ENCODE results near the gene PTPRN2.

Gene PTPRN2

DNA sequence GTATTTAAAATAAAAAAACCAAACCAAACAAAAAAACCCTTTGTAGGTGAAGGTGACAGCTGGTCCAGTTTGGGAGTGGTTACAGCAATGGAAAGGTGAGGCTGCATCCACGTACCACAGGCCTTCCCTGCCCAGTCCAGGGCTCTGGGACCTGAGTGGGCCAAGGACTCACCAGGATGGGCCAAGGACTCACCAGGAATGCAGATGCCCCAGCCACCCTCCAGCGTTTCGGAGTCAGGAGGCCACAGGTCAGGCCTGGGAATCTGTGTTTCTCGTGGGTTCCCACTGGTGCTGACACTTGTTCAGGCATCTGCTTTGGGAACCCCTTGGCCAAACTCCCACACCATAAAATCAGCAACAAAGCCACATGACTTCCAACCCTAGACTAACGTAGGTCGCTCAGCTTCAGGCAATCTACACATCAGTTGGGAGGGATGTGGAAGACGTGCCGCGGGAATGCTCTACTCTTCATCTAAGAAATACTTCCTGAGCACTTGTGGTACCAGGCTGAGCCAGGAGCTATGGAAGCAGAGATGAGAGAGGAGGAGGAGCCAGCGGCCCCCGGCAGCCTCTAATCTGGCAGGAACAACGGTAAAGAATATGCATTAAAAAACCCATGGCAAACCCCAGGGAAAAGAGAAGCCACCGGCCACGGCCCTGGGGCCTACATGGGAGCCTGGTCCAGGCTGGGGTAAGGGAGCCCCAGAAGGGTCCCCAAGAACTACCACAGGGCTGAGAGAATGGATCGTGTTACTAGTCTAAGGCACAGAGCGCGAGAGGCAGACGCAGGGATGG is 473.4 kb downstream of the PTPRN2 start:
- Mint-ChIP-seq H3K4me3 (no peak overlapping the region), H3K36me3 (ENCODE audit: low read depth) (no peaks in the 10 kb centered on the region), H3K4me1 (ENCODE audit: low read depth) (no peaks in the 10 kb centered on the region), H3K27ac (no peak overlapping the region), H3K27me3 (no peaks in the 10 kb centered on the region), H3K9me3 (peaks cover 19% of the 10 kb centered on the region)

DNA sequence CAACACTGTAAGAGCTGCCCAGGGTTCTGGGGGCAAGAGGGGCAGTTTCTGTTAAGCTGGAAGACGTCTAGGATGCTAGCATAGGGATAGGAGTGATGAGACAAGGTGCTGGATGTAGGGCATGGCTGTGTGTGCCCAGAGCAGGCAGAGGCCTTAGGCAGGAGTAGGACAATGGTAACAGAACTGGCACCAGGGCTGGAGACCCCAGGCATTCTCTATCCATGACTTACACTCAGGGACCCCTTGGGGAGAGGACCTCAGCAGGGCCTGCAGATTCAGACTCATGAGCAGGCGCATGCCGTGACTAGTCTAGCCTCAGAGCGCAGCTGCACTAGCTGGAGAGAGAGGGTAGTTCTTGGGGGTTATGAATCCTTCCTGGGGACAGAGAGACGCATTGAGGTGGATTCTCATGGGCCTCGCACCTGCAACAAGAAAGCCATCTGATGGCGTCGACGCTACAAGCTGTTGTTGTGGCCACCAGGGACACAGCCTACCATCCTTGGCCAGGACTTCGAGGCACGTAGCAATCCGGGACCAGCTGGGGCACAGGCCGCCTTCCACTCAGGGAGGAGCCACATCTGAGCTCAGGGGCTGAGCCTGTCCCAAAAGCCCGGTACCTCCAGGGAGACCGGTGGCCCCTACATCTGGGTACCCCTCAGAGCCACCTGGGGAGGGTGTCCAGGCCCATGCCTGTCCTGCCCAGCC is 474.1 kb downstream of the PTPRN2 start:
- no peak overlapping the region for H3K4me3 Mint-ChIP-seq
- H3K9me3 Mint-ChIP-seq: peaks cover 17% of the 10 kb centered on the region
- H3K4me1 Mint-ChIP-seq (ENCODE audit: low read depth): no peaks in the 10 kb centered on the region
- no peaks in the 10 kb centered on the region for H3K27me3 Mint-ChIP-seq
- no peak overlapping the region for H3K27ac Mint-ChIP-seq
- no peaks in the 10 kb centered on the region for H3K36me3 Mint-ChIP-seq (ENCODE audit: low read depth)

DNA sequence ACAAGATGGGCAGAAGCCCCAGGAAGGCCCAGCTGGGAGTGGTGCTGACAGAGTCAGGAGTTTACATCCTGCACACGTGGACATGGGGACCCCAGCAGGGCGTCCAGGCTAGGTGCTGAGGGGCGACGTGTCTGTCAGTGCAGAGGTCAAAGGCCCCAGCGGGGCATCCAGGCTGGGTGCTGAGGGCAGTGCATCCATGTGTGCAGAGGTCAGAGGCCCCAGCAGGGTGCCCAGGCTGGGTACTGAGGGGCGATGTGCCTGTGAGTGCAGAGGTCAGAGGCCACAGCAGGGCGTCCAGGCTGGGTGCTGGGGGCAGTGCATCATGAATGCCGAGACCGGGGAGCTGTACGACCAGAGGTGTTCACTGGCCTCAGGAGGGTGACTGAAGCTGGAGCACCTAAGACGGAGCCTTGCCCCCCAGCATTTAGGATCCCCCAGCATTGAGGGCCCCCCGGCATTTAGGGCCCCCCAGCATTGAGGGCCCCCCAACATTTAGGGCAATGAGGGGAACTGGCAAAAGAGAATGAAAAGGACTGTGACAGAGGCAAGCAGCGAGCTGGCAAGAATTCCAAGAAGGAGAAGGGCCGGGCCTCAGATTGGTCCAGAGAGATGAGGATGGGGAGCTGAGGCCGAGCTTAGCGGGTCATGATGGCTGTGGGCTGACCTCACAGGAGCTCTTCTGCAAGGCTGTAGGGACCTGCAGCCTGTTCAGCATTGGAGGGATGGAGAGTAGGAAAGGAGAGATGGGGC is 474.9 kb downstream of the PTPRN2 start:
- no peaks in the 10 kb centered on the region for H3K4me1 Mint-ChIP-seq (ENCODE audit: low read depth)
- no peaks in the 10 kb centered on the region for H3K36me3 Mint-ChIP-seq (ENCODE audit: low read depth)
- no peaks in the 10 kb centered on the region for H3K27me3 Mint-ChIP-seq
- H3K4me3 Mint-ChIP-seq: no peak overlapping the region
- H3K9me3 Mint-ChIP-seq: peaks cover 17% of the 10 kb centered on the region
- H3K27ac Mint-ChIP-seq: no peak overlapping the region

DNA sequence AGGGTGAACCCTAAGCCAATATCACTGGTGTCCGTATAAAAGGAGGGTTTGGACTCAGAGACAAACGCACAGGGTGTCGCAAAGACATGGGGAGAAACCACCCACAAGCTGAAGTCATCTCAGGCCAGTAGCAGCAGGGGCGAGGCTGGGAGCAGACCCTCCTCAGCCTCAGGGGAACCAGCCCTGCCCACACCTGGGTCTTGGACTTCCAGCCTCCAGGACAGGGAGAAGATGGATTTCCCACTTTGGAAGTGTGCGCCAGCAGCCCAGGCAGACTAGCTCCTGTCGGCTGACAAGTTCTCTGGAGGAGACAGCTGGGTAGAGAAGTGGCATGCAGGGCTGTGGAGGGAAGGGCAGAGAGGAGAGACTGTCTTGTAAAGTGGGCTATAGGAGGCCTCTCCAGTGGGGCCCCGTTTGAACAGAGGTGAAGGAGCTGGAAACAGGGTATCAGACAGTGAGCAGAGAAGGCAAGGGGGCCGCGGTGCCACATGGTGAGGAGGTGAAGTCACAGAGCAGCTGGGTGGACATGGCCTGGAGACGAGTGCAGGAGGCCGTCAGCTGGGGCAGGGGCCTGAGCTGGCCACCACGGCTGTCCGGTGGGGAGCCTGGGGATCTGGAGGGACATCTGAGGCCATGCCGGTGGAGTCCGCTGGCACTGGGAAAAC is 475.6 kb downstream of the PTPRN2 start:
- no peaks in the 10 kb centered on the region for H3K27me3 Mint-ChIP-seq
- H3K4me1 Mint-ChIP-seq (ENCODE audit: low read depth): no peaks in the 10 kb centered on the region
- no peak overlapping the region for H3K4me3 Mint-ChIP-seq
- peaks cover 12% of the 10 kb centered on the region for H3K9me3 Mint-ChIP-seq
- H3K27ac Mint-ChIP-seq: no peak overlapping the region
- H3K36me3 Mint-ChIP-seq (ENCODE audit: low read depth): no peaks in the 10 kb centered on the region

DNA sequence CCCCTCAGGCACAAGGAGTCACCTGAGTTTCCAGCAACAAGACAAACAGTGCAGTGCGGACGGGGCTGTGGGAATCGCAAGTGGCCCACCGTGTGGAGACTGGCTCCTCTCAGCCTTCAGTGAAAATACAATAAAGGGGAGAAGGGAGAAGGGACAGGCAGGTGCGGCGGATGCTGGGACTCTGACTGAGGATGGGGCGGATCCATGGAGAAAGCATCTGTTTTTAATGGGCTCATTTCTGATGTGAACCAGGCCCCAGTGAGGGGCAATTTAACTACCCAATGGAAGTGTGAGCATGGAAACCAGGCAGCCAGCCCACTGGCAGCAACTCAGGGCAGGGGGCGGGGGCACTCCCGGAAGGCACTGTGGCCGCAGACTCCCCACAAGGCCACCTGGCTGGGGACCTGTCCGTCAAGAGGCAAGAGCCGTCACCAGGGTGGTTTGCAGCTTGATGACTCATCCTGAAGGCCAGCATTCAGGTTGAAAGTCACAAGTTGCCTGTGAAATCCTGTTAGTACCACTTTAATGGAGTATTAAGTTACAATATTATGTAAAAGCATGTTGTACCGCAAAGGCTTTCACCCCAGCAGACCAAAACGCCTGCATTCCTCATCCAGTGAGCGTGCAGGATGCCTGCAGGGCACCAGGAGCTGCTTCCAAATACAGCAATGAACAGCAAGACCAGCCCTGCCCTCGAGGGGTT is 476.4 kb downstream of the PTPRN2 start:
- Mint-ChIP-seq H3K9me3 (peaks cover 5% of the 10 kb centered on the region), H3K4me3 (no peak overlapping the region), H3K4me1 (ENCODE audit: low read depth) (no peaks in the 10 kb centered on the region), H3K36me3 (ENCODE audit: low read depth) (no peaks in the 10 kb centered on the region), H3K27me3 (no peaks in the 10 kb centered on the region), H3K27ac (no peak overlapping the region)

DNA sequence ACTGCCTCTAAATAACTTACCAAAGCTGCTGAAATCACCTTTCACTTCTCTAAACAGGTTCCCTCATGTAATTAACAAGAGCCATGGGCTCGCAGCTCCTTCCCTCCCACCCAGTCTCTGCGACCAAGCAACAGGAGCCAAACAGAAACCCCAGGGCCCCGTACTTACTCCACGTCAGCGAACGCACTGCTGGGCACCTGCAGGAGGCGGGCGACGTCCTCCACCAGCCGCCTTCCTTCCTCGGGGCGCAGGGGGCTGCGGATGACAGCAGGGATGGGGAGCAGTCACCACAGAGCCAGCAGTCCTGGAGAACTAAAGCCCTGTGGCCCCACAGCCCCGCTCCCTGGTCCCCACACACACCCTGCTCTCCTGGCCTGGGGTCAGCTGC is 477.0 kb downstream of the PTPRN2 start:
- Mint-ChIP-seq H3K9me3 (peaks cover 5% of the 10 kb centered on the region), H3K36me3 (ENCODE audit: low read depth) (no peaks in the 10 kb centered on the region)

DNA sequence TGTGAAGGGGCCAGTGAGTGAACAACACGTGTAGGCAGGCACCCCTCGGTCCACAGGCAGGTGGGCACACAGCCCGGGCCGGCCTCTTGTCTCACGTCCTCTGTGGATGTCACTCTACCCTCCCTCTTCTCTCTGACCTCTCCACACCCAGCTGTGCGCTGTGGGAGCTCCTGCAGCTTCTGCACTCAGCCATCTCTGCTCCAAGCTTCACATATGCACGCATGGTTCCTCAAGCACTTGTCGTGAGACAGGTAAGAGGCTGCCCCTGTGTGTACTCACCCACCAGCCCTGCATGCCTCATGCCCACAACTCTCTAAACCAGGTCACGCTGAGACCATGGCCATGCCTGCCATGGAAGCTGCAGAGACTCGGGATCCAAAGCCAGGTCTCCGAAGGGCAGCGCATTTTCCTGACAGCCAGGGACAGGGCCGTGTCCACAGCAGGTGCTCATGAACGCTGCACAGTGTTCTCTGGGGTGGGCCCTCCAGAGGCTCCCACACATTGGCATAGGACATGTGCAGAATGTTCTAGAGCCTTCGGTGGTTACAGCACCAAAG is 477.5 kb downstream of the PTPRN2 start:
- H3K9me3 Mint-ChIP-seq: peaks cover 5% of the 10 kb centered on the region
- H3K27ac Mint-ChIP-seq: no peak overlapping the region
- no peaks in the 10 kb centered on the region for H3K36me3 Mint-ChIP-seq (ENCODE audit: low read depth)

More for the DNA sequence above, 477.0 kb downstream of the PTPRN2 start:
- H3K27ac Mint-ChIP-seq: no peak overlapping the region
- H3K4me1 Mint-ChIP-seq (ENCODE audit: low read depth): no peaks in the 10 kb centered on the region
- H3K27me3 Mint-ChIP-seq: no peaks in the 10 kb centered on the region
- H3K4me3 Mint-ChIP-seq: no peak overlapping the region

DNA sequence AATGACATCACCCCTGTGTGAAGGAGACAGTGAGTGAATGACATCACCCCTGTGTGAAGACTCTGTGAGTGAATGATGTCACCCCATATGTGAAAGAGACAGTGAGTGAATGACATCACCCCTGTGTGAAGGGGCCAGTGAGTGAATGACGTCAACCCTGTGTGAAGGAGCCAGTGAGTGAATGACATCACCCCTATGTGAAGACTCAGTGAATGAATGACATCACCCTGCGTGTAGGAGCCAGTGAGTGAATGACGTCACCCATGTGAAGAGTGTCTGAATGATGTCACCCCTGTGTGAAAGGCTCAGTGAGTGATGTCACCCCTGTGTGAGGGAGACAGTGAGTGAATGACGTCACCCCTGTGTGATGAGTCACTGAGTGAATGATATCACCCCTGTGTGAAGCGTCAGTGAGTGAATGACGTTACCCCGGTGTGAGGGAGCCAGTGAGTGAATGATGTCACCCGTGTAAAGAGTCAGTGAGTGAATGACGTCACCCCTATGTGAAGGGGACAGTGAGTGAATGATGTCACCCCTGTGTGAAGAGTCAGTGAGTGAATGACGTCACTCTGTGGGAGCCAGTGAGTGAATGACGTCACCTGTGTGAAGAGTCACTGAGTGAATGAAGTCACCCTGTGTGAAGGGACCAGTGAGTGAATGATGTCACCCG is 478.1 kb downstream of the PTPRN2 start:
- no peaks in the 10 kb centered on the region for H3K36me3 Mint-ChIP-seq (ENCODE audit: low read depth)
- H3K4me3 Mint-ChIP-seq: no peak overlapping the region
- H3K27me3 Mint-ChIP-seq: no peaks in the 10 kb centered on the region
- peaks cover 5% of the 10 kb centered on the region for H3K9me3 Mint-ChIP-seq
- no peaks in the 10 kb centered on the region for H3K4me1 Mint-ChIP-seq (ENCODE audit: low read depth)
- no peak overlapping the region for H3K27ac Mint-ChIP-seq

More for the DNA sequence above, 477.5 kb downstream of the PTPRN2 start:
- no peaks in the 10 kb centered on the region for H3K4me1 Mint-ChIP-seq (ENCODE audit: low read depth)
- no peak overlapping the region for H3K4me3 Mint-ChIP-seq
- H3K27me3 Mint-ChIP-seq: no peaks in the 10 kb centered on the region

DNA sequence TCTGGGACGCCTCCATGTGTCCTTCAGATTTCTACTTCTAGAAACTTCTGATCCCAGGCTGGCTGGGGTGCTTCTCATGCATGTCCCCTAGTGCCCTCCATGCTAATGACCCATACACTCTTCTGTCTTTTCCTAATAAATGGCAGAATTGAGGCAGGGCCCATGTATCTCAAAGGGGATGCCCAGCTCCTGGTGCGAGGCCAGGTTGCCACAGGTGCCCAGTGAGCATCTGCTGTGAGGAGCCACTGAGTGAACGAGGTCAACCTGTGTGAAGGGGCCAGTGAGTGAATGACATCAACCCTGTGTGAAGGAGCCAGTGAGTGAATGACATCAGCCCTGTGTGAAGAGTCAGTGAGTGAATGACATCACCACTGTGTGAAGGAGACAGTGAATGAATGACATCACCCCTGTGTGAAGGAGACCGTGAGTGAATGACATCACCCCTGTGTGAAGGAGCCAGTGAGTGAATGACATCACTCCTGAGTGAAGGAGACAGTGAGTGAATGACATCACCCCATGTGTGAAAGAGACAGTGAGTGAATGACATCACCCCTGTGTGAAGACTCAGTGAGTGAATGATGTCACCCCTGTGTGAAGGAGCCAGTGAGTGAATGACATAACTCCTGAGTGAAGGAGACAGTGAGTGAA is 478.9 kb downstream of the PTPRN2 start:
- peaks cover 5% of the 10 kb centered on the region for H3K9me3 Mint-ChIP-seq
- H3K4me3 Mint-ChIP-seq: no peak overlapping the region
- H3K27me3 Mint-ChIP-seq: no peaks in the 10 kb centered on the region
- H3K4me1 Mint-ChIP-seq (ENCODE audit: low read depth): no peaks in the 10 kb centered on the region
- no peak overlapping the region for H3K27ac Mint-ChIP-seq
- H3K36me3 Mint-ChIP-seq (ENCODE audit: low read depth): no peaks in the 10 kb centered on the region

DNA sequence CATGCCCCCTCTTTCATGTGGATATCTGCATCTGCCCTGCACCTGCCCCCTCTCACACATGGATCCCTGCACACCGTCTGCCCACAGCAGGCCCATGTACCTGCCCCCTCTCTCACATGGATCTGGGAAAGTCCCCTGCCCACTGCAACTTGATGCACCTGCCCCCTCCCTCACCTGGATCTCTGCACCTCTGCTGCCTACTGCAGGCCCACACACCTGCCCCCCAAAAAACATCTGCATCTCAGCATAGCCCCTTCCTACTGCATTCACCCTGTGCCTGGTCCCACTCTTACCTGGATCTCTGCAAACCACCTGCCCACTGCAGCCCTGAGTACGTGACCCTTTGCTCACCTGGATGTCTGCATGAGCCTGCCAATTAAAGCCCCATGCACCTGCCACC is 479.8 kb downstream of the PTPRN2 start:
- no peaks in the 10 kb centered on the region for H3K27me3 Mint-ChIP-seq
- H3K4me1 Mint-ChIP-seq (ENCODE audit: low read depth): no peaks in the 10 kb centered on the region
- peaks cover 5% of the 10 kb centered on the region for H3K9me3 Mint-ChIP-seq
- H3K36me3 Mint-ChIP-seq (ENCODE audit: low read depth): no peaks in the 10 kb centered on the region
- H3K27ac Mint-ChIP-seq: no peak overlapping the region
- no peak overlapping the region for H3K4me3 Mint-ChIP-seq

DNA sequence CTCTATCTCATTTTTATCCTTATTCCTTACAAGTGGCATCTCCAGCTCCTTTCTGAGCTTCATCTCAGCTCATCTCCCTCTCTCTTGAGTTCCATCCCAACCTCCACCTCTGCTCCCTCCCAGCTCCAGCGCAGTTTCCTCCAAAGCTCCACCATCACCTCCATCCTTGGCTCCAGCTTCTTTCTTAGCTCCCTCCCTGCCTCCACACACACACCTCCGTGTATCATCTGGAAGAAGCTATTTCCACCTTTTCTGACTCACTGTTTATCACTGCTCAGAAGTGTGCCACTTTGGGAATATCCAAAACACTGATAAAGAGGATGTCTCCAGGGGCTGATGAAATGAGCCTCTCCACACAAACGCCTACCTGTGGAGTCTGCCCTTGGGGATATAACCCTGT is 481.4 kb downstream of the PTPRN2 start:
- Mint-ChIP-seq H3K27me3 (no peaks in the 10 kb centered on the region), H3K36me3 (ENCODE audit: low read depth) (no peaks in the 10 kb centered on the region)

DNA sequence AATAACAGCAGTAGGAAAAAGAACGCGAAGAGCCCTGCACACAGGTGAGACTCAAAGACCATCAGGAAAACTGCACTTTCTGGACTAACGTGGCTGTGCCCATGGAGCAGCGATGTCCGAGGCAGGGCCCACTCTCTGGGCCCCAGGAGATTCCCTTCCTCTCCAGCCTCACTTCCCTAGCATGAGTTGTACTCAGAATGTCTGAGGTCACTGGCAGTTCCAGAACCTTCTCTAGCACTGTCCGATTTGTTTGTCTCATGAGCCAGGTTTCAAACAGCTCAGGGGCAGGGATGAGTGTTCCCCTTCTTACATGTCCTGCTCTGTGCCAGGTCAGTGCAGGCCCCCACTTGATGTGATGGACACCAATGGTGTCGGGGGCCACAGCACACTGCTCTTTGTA is 484.2 kb downstream of the PTPRN2 start:
- H3K27ac Mint-ChIP-seq: no peak overlapping the region
- H3K27me3 Mint-ChIP-seq: peaks cover 7% of the 10 kb centered on the region
- no peaks in the 10 kb centered on the region for H3K36me3 Mint-ChIP-seq (ENCODE audit: low read depth)
- no peaks in the 10 kb centered on the region for H3K4me1 Mint-ChIP-seq (ENCODE audit: low read depth)
- H3K9me3 Mint-ChIP-seq: peaks cover 7% of the 10 kb centered on the region
- no peak overlapping the region for H3K4me3 Mint-ChIP-seq

More for the DNA sequence above, 481.4 kb downstream of the PTPRN2 start:
- Mint-ChIP-seq H3K4me1 (ENCODE audit: low read depth) (no peaks in the 10 kb centered on the region), H3K27ac (no peak overlapping the region), H3K4me3 (no peak overlapping the region), H3K9me3 (peaks cover 5% of the 10 kb centered on the region)

DNA sequence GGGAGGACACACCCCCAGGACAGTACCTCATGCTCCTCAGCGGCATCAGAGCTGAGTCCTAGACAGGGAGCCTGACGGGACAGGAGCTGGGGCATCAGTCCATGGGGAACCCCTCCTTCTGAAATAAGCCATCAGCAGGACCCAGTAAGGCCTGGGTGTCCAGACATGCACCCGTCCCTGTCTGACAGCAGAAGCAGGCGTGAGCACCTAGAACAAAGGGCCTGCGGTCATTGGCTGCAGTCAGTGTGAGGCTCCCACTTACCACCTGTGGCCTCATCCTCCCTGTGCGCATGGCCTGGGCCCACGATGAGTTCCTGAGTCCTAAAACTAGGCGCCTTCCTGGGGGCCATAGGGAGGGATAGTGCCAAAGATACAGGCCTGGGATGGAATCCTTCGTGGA is 484.7 kb downstream of the PTPRN2 start:
- Mint-ChIP-seq H3K27me3 (peaks cover 7% of the 10 kb centered on the region), H3K27ac (no peak overlapping the region), H3K9me3 (peaks cover 7% of the 10 kb centered on the region), H3K4me3 (no peak overlapping the region), H3K36me3 (ENCODE audit: low read depth) (no peaks in the 10 kb centered on the region), H3K4me1 (ENCODE audit: low read depth) (no peaks in the 10 kb centered on the region)
